SK-N-SH (cell line): ENCODE measurements around the gene SRSF1. TPM values are rescaled to one million over a fixed set of nuclear protein-coding genes. Genes with fewer than 3 reads are reported as not detected.
A peak's percentile ranks its signal among the peaks of the same experiment; 100 is the strongest.

Experiments
- CTCF ChIA-PET: fragments of 300-600, 350-600 bp; formaldehyde crosslinking; extraction: SDS; loops from one replicate; lab custom pipeline; 2021; lab: Yijun Ruan, JAX
- POLR2A ChIA-PET: fragments of 350-600 bp; sonication (Branson Sonifier 250); formaldehyde crosslinking; extraction: SDS; loops from one replicate; lab custom pipeline; 2020; ENCODE audit warnings: antibody characterized with exemption, inconsistent platforms; lab: Yijun Ruan, JAX
- DNase-seq: peaks from one replicate; pipeline ENCODE4 v3.0.0; 2012
- H2AFZ ChIP-seq: fragments of 200-600 bp; sonication (generic); 2 replicates; pipeline ENCODE4 v1.8.1; 2016; ENCODE audit warnings: antibody characterized with exemption, mild to moderate bottlenecking, low read depth
- H3F3A ChIP-seq: fragments of 200-600 bp; sonication (generic); replicated peaks from 2 replicates; pipeline ENCODE3; 2016; ENCODE audit warnings: antibody characterized with exemption, mild to moderate bottlenecking; ENCODE audit not compliant: insufficient read depth
- H3K27ac ChIP-seq, 2 experiments: fragments of 200-500 bp in 1 of 2; fragments of 200-600 bp in 1 of 2; sonication (Bioruptor generic) in 1 of 2; sonication (generic), shearing (Covaris generic) in 1 of 2; 2 replicates each; pipeline versions ENCODE4 v1.5.1 to v1.6.1; 2014 to 2016; ENCODE audit warnings: low read depth in 2 of 2, inconsistent platforms in 1 of 2, low read length in 1 of 2, mild to moderate bottlenecking in 1 of 2, mixed read lengths in 1 of 2
- H3K27me3 ChIP-seq: fragments of 200-600 bp; sonication (generic), shearing (Covaris generic); 2 replicates; pipeline ENCODE4 v1.6.1; 2016; ENCODE audit warnings: mixed run types; ENCODE audit not compliant: insufficient read depth
- H3K36me3 ChIP-seq, 2 experiments: fragments of 200-500 bp in 1 of 2; fragments of 200-600 bp in 1 of 2; sonication (Bioruptor generic) in 1 of 2; sonication (generic) in 1 of 2; replicated peaks in 1 of 2; 2 replicates each; pipeline versions ENCODE3 to v1.5.1; 2014 to 2016; ENCODE audit warnings: low read length in 1 of 2, mild to moderate bottlenecking in 1 of 2; ENCODE audit not compliant: insufficient read depth in 2 of 2, control insufficient read depth in 1 of 2
- H3K4me1 ChIP-seq, 2 experiments: fragments of 200-500 bp in 1 of 2; fragments of 200-600 bp in 1 of 2; sonication (Bioruptor generic) in 1 of 2; sonication (generic), shearing (Covaris generic) in 1 of 2; 2 replicates each; pipeline versions ENCODE4 v1.5.1 to v1.6.1; 2014 to 2016; ENCODE audit warnings: low read depth in 1 of 2, low read length in 1 of 2, mixed run types in 1 of 2; ENCODE audit not compliant: insufficient read depth in 2 of 2, control insufficient read depth in 1 of 2
- H3K4me2 ChIP-seq: fragments of 200-600 bp; sonication (generic), shearing (Covaris generic); 2 replicates; pipeline ENCODE4 v1.6.1; 2017; ENCODE audit warnings: mixed run types
- H3K4me3 ChIP-seq, 2 experiments: fragments of 200-500 bp in 1 of 2; fragments of 200-600 bp in 1 of 2; sonication (Bioruptor generic) in 1 of 2; sonication (generic), shearing (Covaris generic) in 1 of 2; 2 replicates each; pipeline versions ENCODE4 v1.5.1 to v1.8.1; 2014 to 2016; ENCODE audit warnings: low read depth in 2 of 2, inconsistent platforms in 1 of 2, low read length in 1 of 2, mild to moderate bottlenecking in 1 of 2, mixed read lengths in 1 of 2, moderate library complexity in 1 of 2
- H3K79me2 ChIP-seq: fragments of 200-600 bp; sonication (generic); 2 replicates; pipeline ENCODE4 v1.8.1; 2017; ENCODE audit warnings: mild to moderate bottlenecking; ENCODE audit not compliant: insufficient read depth
- H3K9ac ChIP-seq: fragments of 200-600 bp; sonication (generic); 2 replicates; pipeline ENCODE4 v1.6.1; 2017; ENCODE audit warnings: mixed run types
- H3K9me2 ChIP-seq: fragments of 200-600 bp; sonication (generic); 2 replicates; pipeline ENCODE4 v1.6.1; 2017; ENCODE audit warnings: mixed run types
- H3K9me3 ChIP-seq: fragments of 200-600 bp; sonication (generic); 2 replicates; pipeline ENCODE4 v1.6.1; 2017; ENCODE audit warnings: mixed run types, mild to moderate bottlenecking, moderate library complexity
- H4K20me1 ChIP-seq: fragments of 200-600 bp; sonication (generic); 2 replicates; pipeline ENCODE4 v1.6.1; 2017; ENCODE audit warnings: mild to moderate bottlenecking, mixed run types; ENCODE audit not compliant: insufficient read depth
- CHD2 ChIP-seq: fragments of 150-350 bp; IDR thresholded peaks from 2 replicates; pipeline ENCODE4 v1.6.1; 2018; ENCODE audit warnings: low read length; ENCODE audit not compliant: partially characterized antibody
- ELF1 ChIP-seq: IDR thresholded peaks from 2 replicates; pipeline ENCODE4 v1.4.0; 2012
- EP300 ChIP-seq, 2 experiments: IDR thresholded peaks; 2 replicates each; pipeline versions ENCODE4 v1.4.0 to v1.6.1; 2012; ENCODE audit warnings: borderline replicate concordance in 1 of 2, low read depth in 1 of 2, low read length in 1 of 2
- EZH2phosphoT487 ChIP-seq: fragments of 200-600 bp; sonication (generic); IDR thresholded peaks from 2 replicates; pipeline ENCODE4 v1.6.1; 2017; ENCODE audit warnings: low read depth, mixed run types, mild to moderate bottlenecking, antibody characterized with exemption, moderate library complexity, borderline replicate concordance
- FOSL2 ChIP-seq: IDR thresholded peaks from 2 replicates; pipeline ENCODE4 v1.4.0; 2012; ENCODE audit warnings: low read depth, mild to moderate bottlenecking, moderate library complexity, borderline replicate concordance
- FOXJ3 ChIP-seq: sonication (generic); formaldehyde crosslinking; IDR thresholded peaks from 2 replicates; pipeline ENCODE4 v1.5.1; 2020; ENCODE audit warnings: mild to moderate bottlenecking, missing genetic modification reagents
- GABPA ChIP-seq: IDR thresholded peaks from 2 replicates; pipeline ENCODE4 v1.4.0; 2012; ENCODE audit warnings: low read depth, mild to moderate bottlenecking
- GATA2 ChIP-seq: sonication (generic); formaldehyde crosslinking; IDR thresholded peaks from 2 replicates; pipeline ENCODE4 v1.5.0; 2020; ENCODE audit warnings: mild to moderate bottlenecking, missing genetic modification reagents
- MAX ChIP-seq: IDR thresholded peaks from 2 replicates; pipeline ENCODE4 v1.4.0; 2012; ENCODE audit warnings: low read depth
- MEF2A ChIP-seq: IDR thresholded peaks from 2 replicates; pipeline ENCODE4 v1.4.0; 2012; ENCODE audit warnings: low read depth, borderline replicate concordance
- MXI1 ChIP-seq: IDR thresholded peaks from 2 replicates; pipeline ENCODE4 v1.6.1; 2012; ENCODE audit warnings: mild to moderate bottlenecking, low read depth, low read length, improper control_type of control experiment
- PBX3 ChIP-seq: IDR thresholded peaks from 2 replicates; pipeline ENCODE4; 2012
- RAD21 ChIP-seq: IDR thresholded peaks from 2 replicates; pipeline ENCODE4 v1.6.1; 2012; ENCODE audit warnings: mild to moderate bottlenecking, low read length
- RCOR1 ChIP-seq: fragments of 150-350 bp; IDR thresholded peaks from 2 replicates; pipeline ENCODE4 v1.6.1; 2017; ENCODE audit warnings: antibody characterized with exemption, low read length
- REST ChIP-seq: IDR thresholded peaks from 2 replicates; pipeline ENCODE4 v1.6.1; 2012; ENCODE audit warnings: mild to moderate bottlenecking, low read depth, low read length, moderate library complexity
- RXRA ChIP-seq: IDR thresholded peaks from 2 replicates; pipeline ENCODE4 v1.4.0; 2012; ENCODE audit warnings: low read depth, mild to moderate bottlenecking, borderline replicate concordance
- SIN3A ChIP-seq: IDR thresholded peaks from 2 replicates; pipeline ENCODE4 v1.6.1; 2012; ENCODE audit warnings: low read depth, mild to moderate bottlenecking, low read length, moderate library complexity, borderline replicate concordance
- SMC3 ChIP-seq: IDR thresholded peaks from 2 replicates; pipeline ENCODE4 v1.6.1; 2012; ENCODE audit warnings: low read depth, low read length, improper control_type of control experiment
- TAF1 ChIP-seq: IDR thresholded peaks from 2 replicates; pipeline ENCODE4 v1.6.1; 2012; ENCODE audit warnings: low read depth, mild to moderate bottlenecking, low read length, moderate library complexity, borderline replicate concordance
- TCF12 ChIP-seq: IDR thresholded peaks from 2 replicates; pipeline ENCODE4 v1.4.0; 2012
- TEAD4 ChIP-seq: IDR thresholded peaks from 2 replicates; pipeline ENCODE4 v1.4.0; 2012; ENCODE audit warnings: mild to moderate bottlenecking, borderline replicate concordance; ENCODE audit not compliant: insufficient read depth
- USF1 ChIP-seq: IDR thresholded peaks from 2 replicates; pipeline ENCODE4 v1.4.0; 2012; ENCODE audit warnings: low read depth, borderline replicate concordance
- USF2 ChIP-seq: fragments of 150-350 bp; IDR thresholded peaks from 2 replicates; pipeline ENCODE4 v1.6.1; 2017; ENCODE audit warnings: antibody characterized with exemption, low read length, low read depth, borderline replicate concordance
- YY1 ChIP-seq: IDR thresholded peaks from 2 replicates; pipeline ENCODE4 v1.4.0; 2012; ENCODE audit warnings: low read depth, mild to moderate bottlenecking
- ZBTB33 ChIP-seq: IDR thresholded peaks from 2 replicates; pipeline ENCODE4 v1.4.0; 2012; ENCODE audit warnings: low read depth, borderline replicate concordance
- WGBS: methylation state at CpG from one replicate; pipeline ENCODE4 v1.1.6; 2017; ENCODE audit warnings: low lambda C conversion rate; 5-methylcytosine and 5-hydroxymethylcytosine counted together
- polyA plus RNA-seq, 3 experiments: library from polyadenylated mRNA; depleted of rRNA; stranded (reverse); fragments of >200 nt; gene quantifications; 2 replicates each; pipeline ENCODE4 v1.2.3, GENCODE V29; 2012

SRSF1 gene
- polyA plus RNA-seq, 1 of the 3 experiments (the other 2 are of a cell fraction): 248 TPM

GRCh38 chr17:57972151-57972550 lies 34.9 kb downstream of the SRSF1 start:
- ChIA-PET CTCF (interaction anchor here (0.7 to 3.2 kb wide), 18 partner anchors 9 to 427 kb away, joined by 3 to 15 read pairs (median 4); no protein-coding TSS in a partner anchor), POLR2A (interaction anchor here (0.9 to 1.4 kb wide), 5 partner anchors 17 to 112 kb away, joined by 3 to 8 read pairs (median 3); partner anchors contain the start of genes CUEDC1 and SRSF1)
- DNase-seq: peak; percentile 72
- H4K20me1 ChIP-seq: 0 out of 2 replicates have a peak, but pooled peaks cover 8% of the 10 kb centered on the region
- no peak overlapping the region for H2AFZ ChIP-seq
- H3K79me2 ChIP-seq: peaks cover 22% of the 10 kb centered on the region
- H3K27ac ChIP-seq: peak overlapping the region in 1 of 2 experiments; percentile 72; a peak in 2 of 4 replicates
- 0 out of 2 replicates have a peak, but pooled peaks have one; percentile 22 for TF ChIP-seq MXI1
- TF ChIP-seq GATA2 (CRISPR knock-in tag): peak; percentile 78
- no peak for TF ChIP-seq SMC3
- TF ChIP-seq RAD21: peak; percentile 32
- no peak for TF ChIP-seq FOSL2
- TF ChIP-seq PBX3: no peak
- peak; percentile 54 for TF ChIP-seq CHD2
- no peak for TF ChIP-seq ZBTB33
- TF ChIP-seq MEF2A: no peak
- TF ChIP-seq FOXJ3 (CRISPR knock-in tag): no peak
- no peak for TF ChIP-seq TAF1
- no peak for TF ChIP-seq YY1
- TF ChIP-seq EP300 (IDR thresholded peaks at IDR 0.05; ENCODE audit: borderline replicate concordance in 1 of 2, low read depth in 1 of 2, low read length in 1 of 2): peak in 1 of 2 experiments; percentile 63; a peak in 2 of 4 replicates
- TF ChIP-seq ELF1: no peak
- TF ChIP-seq SIN3A: no peak
- no peak for TF ChIP-seq USF1
- no peak for TF ChIP-seq MAX
- no peak for TF ChIP-seq REST
- no peak for TF ChIP-seq GABPA
- TF ChIP-seq TEAD4: no peak
- peak; percentile 81; the same call in 1 of the 2 replicates for TF ChIP-seq RCOR1
- TF ChIP-seq TCF12: no peak
- no peak for TF ChIP-seq USF2
- no peak for TF ChIP-seq EZH2phosphoT487
- TF ChIP-seq RXRA: no peak
- H3F3A ChIP-seq: peaks cover 21% of the 10 kb centered on the region
- WGBS: 80% methylated on average over 1 of the region's 1 CpG
- H3K9ac ChIP-seq: no peak overlapping the region
- H3K9me2 ChIP-seq: no peaks in the 10 kb centered on the region
- no peaks in the 10 kb centered on the region for H3K27me3 ChIP-seq
- no peaks in the 10 kb centered on the region for H3K9me3 ChIP-seq
- H3K4me2 ChIP-seq: no peak overlapping the region
- peaks cover 13 to 25% of the 10 kb centered on the region in 2 experiments; a peak in 2 of 4 replicates for H3K4me1 ChIP-seq
- no peak overlapping the region for H3K4me3 ChIP-seq
- H3K36me3 ChIP-seq: peaks cover 45 to 48% of the 10 kb centered on the region in 2 experiments
